ENCODE data around the gene SLC25A51.

SLC25A51 gene

DNA sequence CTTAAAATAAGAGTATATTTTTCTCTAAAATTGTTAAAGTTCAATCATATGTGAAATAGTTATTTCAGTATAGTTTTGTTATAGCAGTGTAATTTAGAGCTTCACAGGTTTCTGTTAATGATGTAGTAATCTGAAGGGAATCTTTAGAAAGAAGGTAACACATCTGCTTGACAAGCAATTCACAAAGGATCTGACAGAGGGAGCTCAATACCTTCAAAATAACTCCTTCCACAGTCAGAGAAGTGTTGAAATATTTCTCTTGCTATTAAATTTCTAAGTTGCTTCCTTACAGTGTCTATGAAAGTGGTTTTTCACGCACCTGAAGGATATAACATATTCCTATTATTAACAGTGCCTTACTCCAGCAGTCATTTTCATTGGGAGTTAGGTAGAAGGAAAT lies 44.9 kb downstream of the SLC25A51 start:
- Histone ChIP-seq H3K27me3 (no peaks in the 10 kb centered on the region), H3K36me3 (peaks cover 42% of the 10 kb centered on the region), H3K4me1 (peaks cover 7% of the 10 kb centered on the region; the same call in 1 of the 2 replicates), H3K4me3 (ENCODE audit: low read depth, low read length) (no peak overlapping the region), H3K9me3 (no peaks in the 10 kb centered on the region)
- TF ChIP-seq, protein P1, sequence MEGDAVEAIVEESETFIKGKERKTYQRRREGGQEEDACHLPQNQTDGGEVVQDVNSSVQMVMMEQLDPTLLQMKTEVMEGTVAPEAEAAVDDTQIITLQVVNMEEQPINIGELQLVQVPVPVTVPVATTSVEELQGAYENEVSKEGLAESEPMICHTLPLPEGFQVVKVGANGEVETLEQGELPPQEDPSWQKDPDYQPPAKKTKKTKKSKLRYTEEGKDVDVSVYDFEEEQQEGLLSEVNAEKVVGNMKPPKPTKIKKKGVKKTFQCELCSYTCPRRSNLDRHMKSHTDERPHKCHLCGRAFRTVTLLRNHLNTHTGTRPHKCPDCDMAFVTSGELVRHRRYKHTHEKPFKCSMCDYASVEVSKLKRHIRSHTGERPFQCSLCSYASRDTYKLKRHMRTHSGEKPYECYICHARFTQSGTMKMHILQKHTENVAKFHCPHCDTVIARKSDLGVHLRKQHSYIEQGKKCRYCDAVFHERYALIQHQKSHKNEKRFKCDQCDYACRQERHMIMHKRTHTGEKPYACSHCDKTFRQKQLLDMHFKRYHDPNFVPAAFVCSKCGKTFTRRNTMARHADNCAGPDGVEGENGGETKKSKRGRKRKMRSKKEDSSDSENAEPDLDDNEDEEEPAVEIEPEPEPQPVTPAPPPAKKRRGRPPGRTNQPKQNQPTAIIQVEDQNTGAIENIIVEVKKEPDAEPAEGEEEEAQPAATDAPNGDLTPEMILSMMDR (IDR thresholded peaks at IDR 0.05; ENCODE audit: low read depth, low read length): peak; percentile 25
- DNase-seq: no peak

DNA sequence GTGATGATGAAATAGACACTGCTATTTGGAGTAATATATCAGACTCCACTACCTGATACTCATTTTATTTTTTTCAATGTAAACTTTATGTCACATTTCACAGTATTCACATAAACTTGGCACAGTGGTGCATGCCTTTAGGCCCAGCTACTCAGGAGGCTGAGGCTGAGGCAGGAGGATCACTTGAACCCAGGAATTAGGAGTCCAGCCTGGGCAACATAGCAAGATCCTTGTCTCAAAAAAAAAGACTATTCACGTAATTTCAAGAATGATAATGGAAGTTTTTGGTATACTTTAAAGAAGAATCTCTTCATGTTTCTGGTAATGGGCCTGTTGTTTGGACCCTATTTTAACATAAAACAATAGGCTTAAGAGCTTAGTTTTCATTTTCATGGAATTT lies 47.4 kb downstream of the SLC25A51 start:
- Histone ChIP-seq H3K4me1 (peaks cover 7% of the 10 kb centered on the region; the same call in 1 of the 2 replicates), H3K36me3 (peaks cover 28% of the 10 kb centered on the region), H3K27me3 (no peaks in the 10 kb centered on the region), H3K9me3 (no peaks in the 10 kb centered on the region), H3K4me3 (ENCODE audit: low read depth, low read length) (no peak overlapping the region)
- TF ChIP-seq, protein P1 (IDR thresholded peaks at IDR 0.05; ENCODE audit: low read depth, low read length): no peak
- DNase-seq: no peak

GRCh38 chr9:37852222-37852621 lies 51.7 kb downstream of the SLC25A51 start:
- no peaks in the 10 kb centered on the region for H3K9me3 ChIP-seq
- DNase-seq: no peak
- H3K4me1 ChIP-seq: peaks cover 7% of the 10 kb centered on the region; the same call in 1 of the 2 replicates

DNA sequence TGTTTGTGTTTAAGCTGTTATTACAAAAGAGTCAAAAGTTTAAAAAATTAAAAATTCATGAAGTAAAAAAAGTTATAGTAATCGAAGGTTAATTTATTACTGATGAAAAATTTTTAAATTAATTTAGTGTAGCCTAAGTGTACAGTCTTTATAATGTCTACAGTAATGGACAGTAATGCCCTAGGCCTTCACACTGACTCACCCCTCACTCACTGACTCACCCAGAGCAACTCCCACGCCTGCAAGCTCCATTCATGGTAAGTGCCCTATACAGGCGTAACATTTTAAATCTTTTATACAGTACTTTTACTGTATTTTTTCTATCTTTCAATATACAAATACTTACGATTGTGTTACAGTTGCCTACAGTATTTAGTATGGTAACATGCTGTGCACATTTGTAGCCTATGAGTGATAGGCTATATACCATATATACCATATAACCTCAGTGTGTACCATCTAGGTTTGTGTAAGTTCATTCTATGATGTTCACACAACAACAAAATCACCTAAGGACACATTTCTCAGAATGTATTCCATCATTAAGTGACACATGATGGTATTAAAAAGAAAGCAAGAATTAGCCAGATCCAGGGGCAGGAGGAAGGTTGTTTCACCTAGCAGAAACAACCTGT lies 63.2 kb downstream of the SLC25A51 start:
- TF ChIP-seq, protein P1 (IDR thresholded peaks at IDR 0.05; ENCODE audit: low read depth, low read length): no peak
- Histone ChIP-seq H3K27me3 (no peaks in the 10 kb centered on the region), H3K4me1 (peaks cover 18% of the 10 kb centered on the region), H3K4me3 (ENCODE audit: low read depth, low read length) (no peak overlapping the region), H3K36me3 (peaks cover 6% of the 10 kb centered on the region), H3K9me3 (no peaks in the 10 kb centered on the region)
- DNase-seq: peak; percentile 66

More at GRCh38 chr9:37852222-37852621, 51.7 kb downstream of the SLC25A51 start:
- peaks cover 9% of the 10 kb centered on the region; the same call in 1 of the 2 replicates for H3K36me3 ChIP-seq
- TF ChIP-seq, protein P1 (IDR thresholded peaks at IDR 0.05; ENCODE audit: low read depth, low read length): no peak
- H3K27me3 ChIP-seq: no peaks in the 10 kb centered on the region
- no peak overlapping the region for H3K4me3 ChIP-seq (ENCODE audit: low read depth, low read length)

DNA sequence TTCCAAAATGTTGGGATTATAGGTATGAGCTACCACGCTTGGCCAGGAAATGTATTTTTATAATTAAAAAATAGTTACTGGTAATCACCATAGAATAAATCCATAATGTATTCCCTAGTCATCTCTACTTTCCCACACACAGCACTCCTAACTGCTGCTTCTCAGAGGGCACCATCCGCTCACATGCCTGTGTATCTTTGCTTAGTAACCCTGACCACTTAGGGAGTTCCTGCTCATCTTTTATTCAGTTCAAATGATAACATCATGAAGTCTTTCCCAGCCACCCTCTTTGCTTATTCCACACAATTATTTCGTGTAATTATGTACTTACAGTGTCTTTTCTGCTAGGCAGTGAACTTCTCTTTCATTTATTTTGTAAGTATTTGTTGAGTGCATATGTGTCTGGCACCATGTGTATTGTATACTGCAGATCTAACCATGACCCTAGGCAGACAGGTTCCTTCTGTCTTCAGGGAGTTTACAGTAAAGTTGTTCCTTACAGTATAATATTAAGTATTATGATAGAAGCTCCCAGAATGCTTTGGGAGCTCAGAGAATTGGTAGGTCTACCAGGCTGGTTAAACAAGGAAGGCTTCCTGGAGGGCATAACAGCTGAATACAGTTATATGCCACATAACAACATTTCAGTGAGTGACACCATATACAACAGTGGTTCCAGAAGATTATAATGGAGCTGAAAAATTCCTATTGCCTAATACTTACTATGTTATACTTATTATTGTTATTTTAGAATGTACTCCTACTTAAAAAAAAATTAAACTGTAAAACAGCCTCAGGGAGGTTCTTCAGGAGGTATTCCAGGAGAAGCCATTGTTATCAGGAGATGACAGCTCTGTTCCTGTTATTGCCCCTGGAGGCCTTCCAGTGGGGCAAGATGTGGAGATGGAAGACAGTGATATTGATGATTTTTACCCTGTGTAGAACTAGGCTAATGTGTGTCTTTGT lies 64.1 kb downstream of the SLC25A51 start:
- H3K4me3 ChIP-seq (ENCODE audit: low read depth, low read length): no peak overlapping the region
- peaks cover 11% of the 10 kb centered on the region for H3K36me3 ChIP-seq
- TF ChIP-seq, protein P1 (IDR thresholded peaks at IDR 0.05; ENCODE audit: low read depth, low read length): no peak
- H3K4me1 ChIP-seq: peaks cover 18% of the 10 kb centered on the region
- H3K27me3 ChIP-seq: no peaks in the 10 kb centered on the region
- H3K9me3 ChIP-seq: no peaks in the 10 kb centered on the region
- DNase-seq: peak; percentile 38

Data from BE2C (cell line).